A549 treated with Hydrocortisone at 1 μM for 4 hours (cell line): ENCODE results near the gene SPTLC2. TPM values are rescaled to one million over a fixed set of nuclear protein-coding genes. Genes with fewer than 3 reads are reported as not detected.

Source experiments
- total RNA-seq: library from RNA; stranded (reverse); fragments of 200-300 nt; extraction: Qiagen RNA extraction; gene quantifications from 5 replicates; pipeline ENCODE4 v1.2.3, GENCODE V29; 2022

The SPTLC2 gene, protein sequence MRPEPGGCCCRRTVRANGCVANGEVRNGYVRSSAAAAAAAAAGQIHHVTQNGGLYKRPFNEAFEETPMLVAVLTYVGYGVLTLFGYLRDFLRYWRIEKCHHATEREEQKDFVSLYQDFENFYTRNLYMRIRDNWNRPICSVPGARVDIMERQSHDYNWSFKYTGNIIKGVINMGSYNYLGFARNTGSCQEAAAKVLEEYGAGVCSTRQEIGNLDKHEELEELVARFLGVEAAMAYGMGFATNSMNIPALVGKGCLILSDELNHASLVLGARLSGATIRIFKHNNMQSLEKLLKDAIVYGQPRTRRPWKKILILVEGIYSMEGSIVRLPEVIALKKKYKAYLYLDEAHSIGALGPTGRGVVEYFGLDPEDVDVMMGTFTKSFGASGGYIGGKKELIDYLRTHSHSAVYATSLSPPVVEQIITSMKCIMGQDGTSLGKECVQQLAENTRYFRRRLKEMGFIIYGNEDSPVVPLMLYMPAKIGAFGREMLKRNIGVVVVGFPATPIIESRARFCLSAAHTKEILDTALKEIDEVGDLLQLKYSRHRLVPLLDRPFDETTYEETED
- total RNA-seq, result 30.2 to 37.5 TPM (median 33.1 TPM) in 5 replicates

DNA sequence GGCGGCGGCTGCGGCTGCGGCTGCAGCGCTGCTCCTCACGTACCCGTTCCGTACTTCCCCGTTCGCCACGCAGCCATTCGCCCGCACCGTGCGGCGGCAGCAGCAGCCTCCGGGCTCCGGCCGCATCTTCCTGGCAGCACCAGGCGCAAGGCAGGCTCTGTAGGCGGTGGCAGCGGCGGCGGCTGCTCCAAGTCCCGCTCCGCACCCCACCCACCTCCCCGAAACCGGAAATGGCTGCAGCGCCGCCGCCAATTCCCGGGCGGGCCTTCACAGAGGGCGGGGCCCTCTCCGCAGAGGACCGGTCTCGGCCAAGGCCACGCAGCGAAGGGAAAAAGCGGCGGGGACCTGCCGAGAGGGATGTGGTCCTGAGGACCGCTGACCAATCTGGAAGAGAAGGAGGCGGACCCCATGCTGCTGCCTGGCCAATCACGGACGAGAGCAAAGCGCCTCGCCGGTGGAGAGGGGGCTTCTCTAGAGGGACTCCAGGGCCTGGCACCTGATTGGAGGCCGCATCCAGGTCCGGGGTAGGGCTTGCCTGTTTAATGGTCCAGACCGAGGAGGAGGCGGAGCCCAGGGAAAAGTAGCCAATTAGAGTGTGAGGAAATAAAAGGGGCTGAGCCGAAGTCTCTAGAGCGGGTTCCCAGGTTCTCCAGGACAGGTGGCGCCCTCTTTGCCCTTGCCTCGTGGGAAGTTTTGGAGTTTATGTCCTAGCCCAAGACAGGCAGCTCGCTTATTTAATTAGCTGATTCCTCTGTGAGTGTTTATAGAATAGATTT, at the start of gene SPTLC2:
Gene SPTLC2, minus strand, starts transcription at position 184 of the 776 bp plus-strand sequence. Its CDS starts 58 bp downstream, at position 126.

DNA sequence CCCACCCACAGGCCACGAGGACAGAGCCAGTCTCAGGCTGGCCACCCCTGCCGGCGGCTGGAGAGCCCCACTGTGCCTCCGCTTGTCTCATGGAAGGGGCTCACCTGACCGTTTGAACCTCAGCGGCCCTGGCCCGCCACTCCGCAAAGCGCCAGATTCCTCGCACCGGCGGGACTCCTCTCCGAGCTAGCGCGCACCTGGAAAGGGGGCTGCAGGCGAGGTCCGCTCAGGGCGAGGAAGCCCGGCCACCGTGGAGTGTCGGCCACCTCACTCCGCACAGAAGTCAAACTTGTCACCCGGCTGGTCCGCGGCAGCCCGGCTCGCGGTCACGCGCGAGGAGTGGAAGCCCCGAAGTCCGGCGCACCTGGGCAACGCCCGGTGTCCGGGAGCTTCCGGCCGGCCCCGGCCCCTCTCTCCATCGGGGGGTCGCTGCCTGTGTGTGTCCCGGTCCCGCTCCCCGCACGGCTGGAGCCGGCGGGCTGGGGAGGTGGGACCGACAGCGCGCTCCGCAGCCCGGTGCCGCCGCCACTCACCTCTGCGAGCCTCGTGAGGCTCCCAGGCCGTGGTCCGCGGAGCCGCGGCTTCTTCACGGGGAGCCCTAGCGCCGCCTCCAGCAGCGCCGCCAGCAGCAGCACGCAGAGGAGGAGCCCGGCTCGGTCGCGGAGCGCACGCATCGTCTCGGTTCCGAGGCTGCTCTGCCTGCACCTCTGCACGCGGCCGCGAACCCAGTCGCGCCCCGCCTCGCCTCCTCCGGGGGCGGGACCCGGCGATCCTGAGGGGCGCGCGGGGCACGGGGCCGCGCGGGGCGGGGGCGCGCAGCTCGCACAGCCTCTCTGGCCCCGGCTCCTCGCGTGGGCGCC, 118.1 kb downstream of the SPTLC2 start, which contains the start of gene ISM2:
Gene ISM2, minus strand, starts transcription at position 697 of the 860 bp plus-strand sequence. Its CDS starts 23 bp downstream, at position 674.

DNA sequence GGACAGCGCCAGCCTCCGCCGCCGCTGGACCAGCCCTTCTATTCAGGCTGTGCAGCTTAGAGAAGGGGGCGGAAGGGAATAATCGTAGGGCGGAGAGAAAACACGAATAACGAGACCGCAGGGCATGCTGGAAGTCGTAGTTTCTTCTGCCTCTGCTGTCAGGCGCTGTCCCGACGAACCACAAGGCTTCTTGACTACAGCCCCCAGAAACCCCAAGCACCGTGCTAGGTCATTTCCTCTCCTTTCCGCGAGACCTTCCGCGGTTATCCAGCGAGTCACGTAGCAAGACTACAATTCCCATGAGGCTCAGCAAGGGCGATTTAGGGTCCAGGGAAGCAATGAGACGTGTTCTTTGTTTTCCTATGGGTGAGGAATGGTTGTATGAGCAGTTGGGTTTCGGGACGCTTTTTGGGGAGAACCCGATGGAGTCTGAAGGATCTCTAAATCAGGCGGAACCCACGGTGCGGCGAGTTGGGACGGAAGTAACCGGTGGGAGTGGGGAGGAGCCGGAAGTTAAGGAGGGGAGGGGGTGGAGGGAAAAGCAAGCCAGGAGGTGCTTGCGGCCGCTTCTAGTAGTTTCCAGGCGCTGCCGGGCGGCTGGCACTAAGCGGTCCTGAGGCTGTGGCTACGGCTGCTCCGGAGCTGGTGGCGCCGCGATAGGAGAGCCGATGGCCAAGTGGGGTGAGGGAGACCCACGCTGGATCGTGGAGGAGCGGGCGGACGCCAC, 158.8 kb downstream of the SPTLC2 start, which contains the start of the genes AHSA1 and VIPAS39:
Gene AHSA1, plus strand, starts transcription at position 572 of the 727 bp plus-strand sequence. Its CDS starts 97 bp downstream, at position 669.
Gene VIPAS39, minus strand, starts transcription at position 80 of the 727 bp plus-strand sequence. CDS start 3,499 bp downstream, outside the sequence.

Other genes starting within 250 kb of the SPTLC2 start
- 4.6 to 8.8 TPM (median 6.6 TPM) in 5 replicates for gene TMED8, start 239.5 kb downstream of the SPTLC2 start, total RNA-seq
- gene SAMD15, start 239.3 kb downstream of the SPTLC2 start, total RNA-seq, result 1.2 to 2.6 TPM (median 1.6 TPM) in 5 replicates
- gene NOXRED1, start 193.1 kb downstream of the SPTLC2 start, total RNA-seq, result 0.05 to 0.08 TPM (median 0.07 TPM) in 5 replicates
- 13.2 to 15.0 TPM (median 14.1 TPM) in 5 replicates for gene VIPAS39, start 159.0 kb downstream of the SPTLC2 start, total RNA-seq
- gene AHSA1, start 158.5 kb downstream of the SPTLC2 start, total RNA-seq, result 220 to 282 TPM (median 240 TPM) in 5 replicates
- gene ISM2, start 117.8 kb downstream of the SPTLC2 start, total RNA-seq, result 0.39 to 0.58 TPM (median 0.49 TPM) in 5 replicates
- 15.0 to 16.5 TPM (median 15.7 TPM) in 5 replicates for gene ALKBH1, start 91.4 kb upstream of the SPTLC2 start, total RNA-seq
- 346 to 453 TPM (median 408 TPM) in 5 replicates for gene SLIRP, start 91.5 kb upstream of the SPTLC2 start, total RNA-seq
- 65.7 to 109 TPM (median 71.8 TPM) in 5 replicates for gene SNW1, start 144.5 kb upstream of the SPTLC2 start, total RNA-seq
- gene ADCK1, start 183.5 kb upstream of the SPTLC2 start, total RNA-seq, result 5.8 to 6.6 TPM (median 6.1 TPM) in 5 replicates